Ecto neural progenitor cell (in vitro differentiated cells): ENCODE results near the gene CBFA2T3.

Experiments used
- DNase-seq: peaks from one replicate; pipeline ENCODE4 v3.0.0-alpha.2; 2018; ENCODE audit warnings: low spot score

Gene CBFA2T3

DNA sequence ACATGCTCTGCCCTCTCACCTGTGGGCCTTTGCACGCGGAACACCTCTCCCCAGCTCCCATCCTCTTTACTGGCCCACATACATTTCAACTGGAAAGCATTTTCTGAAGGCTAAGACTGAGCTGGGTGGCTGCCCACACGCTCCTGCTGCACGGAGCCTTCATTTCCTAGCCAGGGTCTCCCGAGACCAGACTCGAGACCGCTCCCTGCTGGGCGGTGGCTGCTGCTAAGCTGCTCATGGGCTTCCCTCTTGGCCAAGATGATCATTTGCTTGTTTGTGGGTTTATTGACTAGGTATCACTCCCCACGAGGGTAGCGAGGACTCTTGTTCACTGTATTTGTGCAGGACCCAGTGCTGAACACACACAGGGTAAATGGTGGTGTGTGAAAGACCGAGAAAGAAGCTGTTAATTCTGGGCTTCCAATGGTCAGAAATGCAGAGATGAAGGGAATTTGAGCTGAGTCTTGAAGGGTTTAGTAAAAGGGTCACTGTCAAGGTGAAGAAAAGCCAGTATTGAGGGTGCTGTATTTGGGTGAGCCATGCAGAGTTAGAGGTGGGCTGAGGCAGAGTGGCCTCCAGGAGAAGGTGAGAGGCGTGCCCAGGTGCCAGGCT, 119.2 kb downstream of the CBFA2T3 start:
- peak; percentile 75 for DNase-seq

DNA sequence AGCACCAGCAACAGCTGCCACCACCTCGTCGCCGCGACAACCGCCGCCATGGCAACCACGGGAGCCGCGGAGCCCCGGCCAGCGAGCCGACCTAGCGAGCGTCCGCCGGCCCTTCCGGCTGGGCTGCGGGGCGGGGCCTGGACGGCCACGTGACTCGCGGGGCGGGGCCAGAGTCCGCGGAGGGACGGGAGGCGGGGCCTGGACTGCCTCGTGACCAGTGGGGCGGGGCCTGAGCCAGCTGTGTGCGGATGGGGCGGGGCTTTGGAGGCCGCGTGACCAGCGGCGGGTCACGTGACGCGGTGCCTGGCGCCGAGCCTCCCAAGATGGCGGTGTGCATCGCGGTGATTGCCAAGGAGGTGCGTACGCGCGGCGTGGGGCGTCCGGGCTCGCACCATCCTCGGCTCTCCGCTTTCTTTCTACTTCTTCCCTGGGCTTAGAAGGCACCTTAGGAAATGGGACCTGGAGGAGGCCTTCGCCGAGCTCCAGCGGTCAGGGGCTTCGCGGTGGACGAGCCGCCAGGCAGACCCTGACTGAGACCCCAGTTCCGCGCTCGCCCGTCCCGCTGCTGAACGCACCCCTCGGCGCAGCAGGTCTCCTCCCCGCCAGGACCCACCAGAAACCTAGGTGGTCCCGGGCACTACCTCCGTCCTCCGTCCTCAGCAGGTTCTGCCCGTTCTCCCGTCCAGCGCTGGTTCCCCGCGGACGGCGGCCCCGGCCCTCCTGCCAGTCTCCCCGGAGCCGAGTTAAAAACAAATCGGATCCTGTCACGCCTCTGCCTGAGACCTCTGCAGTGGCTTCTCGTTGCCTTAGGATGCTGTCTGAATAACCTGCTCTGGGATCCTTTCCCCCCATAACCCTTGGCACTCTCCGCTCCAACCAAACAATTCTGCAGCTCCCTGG, 119.9 kb downstream of the CBFA2T3 start, which contains the start of the genes GALNS and TRAPPC2L:
GALNS (minus strand) TSS at position 120 of the 900 bp plus-strand sequence; CDS start at position 50, 70 bp downstream.
TRAPPC2L (plus strand) TSS at position 300 of the 900 bp plus-strand sequence; CDS start at position 324, 24 bp downstream.
- peak; percentile 100 for DNase-seq

DNA sequence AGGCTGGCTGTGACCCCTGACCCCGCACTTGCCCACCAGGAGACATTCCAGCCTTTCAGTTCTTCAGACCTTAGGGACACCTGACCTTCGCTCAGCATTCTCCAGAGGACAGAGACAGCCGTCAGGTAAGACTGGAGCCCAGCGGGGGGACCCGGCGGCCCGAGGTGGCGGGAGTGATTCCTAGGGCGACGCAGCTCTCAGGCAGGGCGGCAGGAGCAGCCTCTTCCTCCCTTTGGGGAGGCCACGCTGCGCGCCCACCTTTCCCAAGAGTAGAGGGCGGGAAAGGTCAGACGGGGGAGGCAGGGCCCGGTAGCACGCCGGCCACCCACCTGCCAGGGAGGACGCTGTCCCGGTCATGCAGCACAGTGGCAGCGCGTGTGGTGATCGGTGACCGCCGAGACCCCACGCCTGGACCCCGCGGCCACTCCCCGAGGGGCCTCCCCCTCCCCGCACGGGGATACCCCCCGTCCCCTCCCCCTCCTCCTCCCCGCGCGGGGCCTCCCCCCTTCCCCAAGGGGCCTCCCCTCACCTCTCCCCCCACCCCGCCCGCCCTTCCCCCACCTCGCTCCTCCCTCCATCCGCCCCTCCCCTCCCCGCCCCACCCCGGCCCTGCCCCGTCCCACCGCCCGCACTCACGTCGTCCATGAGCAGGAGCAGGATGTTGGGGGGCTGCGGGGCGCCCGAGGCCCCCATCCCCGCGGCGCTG, 120.7 kb downstream of the CBFA2T3 start:
- peak; percentile 75 for DNase-seq

DNA sequence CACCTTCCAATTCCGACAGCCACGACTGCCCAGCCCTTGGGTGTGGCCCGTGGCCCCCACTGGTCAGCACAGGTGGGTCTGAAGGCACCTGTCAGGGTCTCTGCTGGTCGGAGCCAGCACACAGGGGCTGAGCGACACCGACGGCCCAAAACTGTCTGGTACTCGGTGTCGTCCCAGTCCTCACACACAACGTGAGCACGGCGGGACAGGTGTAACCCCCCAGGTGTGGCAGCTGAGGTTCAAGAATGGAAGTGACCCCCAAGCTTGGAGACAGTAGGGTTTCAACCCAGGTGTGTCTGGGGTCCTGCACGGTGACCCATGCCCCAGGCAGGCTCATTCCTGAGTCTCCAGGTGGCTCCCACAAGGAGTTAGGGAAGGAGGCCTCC, 121.3 kb downstream of the CBFA2T3 start:
- no peak for DNase-seq

DNA sequence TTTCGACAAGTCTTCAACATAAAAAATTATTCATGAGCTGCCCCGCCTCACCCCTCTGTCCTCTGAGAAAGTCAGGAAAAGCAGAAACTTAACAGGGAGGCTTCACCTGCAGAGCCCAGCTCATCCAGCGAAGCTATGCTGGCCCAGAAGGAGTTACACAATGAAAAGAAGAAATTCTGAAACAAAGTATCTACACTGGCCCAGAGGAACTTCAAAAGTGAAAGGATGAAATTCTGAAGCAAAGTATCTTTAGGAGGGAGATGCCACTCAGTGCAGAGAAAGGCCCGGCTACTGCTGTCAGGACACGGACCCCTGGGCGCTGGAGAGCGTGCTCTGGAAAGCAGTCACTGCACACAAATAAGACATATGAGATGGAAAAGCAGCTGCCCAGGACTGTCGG, 121.8 kb downstream of the CBFA2T3 start:
- no peak for DNase-seq

DNA sequence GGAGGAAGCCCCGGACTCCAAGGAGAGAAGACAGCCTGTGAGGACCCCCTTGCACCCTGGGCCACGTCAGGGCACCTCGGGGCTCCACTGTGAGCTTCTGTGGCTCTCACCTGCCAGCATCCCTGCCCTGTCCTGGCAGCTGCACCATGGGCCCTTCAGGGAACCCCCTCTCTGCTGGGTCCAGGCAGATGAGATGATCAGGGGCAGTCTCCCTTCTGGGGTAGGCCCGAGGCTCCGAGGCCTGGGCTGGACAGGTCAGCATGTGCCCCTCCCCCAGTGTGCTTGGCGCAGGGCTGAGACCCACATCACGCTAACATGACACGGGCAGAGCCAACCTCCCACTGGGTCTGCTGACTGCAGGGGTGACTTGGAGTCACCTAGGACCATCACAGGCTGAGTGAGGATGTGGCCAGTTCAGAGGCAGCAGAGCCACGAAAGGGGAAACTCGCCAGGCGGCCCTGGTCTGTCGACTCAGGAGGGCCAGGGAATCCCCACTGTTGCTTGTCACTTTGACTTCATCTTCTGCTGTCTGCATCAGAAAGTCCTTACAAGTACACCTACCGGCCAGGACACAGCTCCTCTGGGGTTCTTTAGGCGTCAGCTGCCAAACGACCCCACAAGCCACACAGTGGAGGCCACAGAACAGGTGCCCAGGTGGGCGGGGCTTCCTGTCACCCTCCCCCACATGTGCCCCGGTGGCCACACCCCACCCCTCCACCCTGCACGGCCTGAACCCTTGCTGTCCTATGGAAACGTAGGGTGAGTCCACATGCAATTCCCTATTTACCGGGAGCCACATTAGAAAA, 122.5 kb downstream of the CBFA2T3 start:
- DNase-seq = no peak

DNA sequence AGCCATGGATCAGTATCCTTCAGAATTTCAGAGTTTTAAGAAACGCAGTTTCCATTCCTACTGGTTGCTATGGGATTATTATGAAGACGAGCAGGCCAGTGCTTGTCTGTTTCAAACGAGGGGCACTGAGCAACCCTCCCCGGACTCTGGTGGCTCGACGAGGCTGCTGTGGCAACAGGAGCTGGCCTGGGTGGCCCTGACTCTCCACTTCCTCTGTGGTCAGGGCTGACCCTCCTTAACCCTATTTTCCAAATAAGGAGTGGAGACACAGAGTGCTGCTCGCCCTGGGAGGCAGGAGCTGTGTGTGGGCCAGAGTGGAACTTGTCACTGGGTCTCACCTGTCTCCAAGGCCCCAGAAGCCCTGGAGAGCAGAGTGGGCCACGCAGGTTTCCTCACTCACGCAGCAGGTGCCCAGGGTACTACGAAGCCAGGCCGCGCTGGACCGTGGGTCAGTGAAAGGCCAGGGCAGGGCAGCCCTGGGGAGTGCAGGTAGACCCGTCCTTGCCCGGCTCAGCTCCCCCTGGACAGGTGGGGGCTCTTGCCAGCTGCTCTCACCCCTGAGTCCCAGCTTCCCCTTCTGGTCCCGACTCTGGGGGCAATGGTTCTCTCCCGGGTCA, 123.6 kb downstream of the CBFA2T3 start:
- no peak for DNase-seq

DNA sequence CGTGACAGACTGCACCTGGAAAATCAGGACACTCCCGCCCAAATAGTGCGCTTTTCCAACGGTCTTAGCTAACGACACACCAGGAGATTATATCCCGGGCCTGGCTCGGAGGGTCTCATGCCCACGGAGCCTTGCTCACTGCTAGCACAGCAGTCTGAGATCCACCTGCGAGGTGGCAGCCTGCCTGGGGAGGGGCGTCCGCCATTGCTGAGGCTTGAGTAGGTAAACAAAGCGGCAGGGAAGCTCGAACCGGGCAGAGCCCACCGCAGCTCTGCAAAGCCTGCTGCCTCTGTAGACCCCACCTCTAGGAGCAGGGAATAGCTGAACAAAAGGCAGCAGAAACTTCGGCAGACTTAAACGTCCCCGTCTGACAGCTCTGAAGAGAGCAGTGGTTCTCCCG, 125.4 kb downstream of the CBFA2T3 start:
- DNase-seq = no peak

DNA sequence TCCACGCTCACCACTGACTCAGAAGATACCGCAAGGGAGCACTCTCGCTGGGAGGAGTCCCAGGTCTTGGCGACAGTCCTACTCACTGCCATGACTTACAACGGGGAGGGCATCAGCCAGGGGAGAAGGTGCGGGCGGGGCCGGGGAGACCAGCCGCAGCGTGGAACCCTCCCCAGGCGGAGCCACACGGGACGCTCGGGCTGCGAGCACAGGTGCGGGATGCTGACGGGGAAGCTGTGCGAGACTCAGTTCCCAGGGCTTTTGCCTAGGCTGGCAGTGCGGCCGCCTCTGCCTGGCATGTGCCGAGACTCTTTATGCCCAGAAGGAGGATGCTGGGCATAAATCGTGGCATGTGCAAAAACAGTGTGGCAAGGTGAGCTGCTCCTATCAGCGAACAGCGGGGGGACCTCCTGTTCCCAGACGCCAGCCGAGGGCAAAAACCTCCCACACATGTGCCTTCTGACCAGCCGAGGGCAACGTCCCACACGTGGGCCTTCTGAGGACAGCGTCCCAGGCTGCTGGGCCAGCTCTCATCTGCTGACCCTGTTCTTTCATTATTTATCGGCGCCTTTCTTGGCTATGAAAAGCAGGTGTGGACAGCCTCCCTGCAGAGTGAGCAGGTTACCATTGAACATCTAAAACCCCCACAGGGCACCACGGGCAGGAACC, 126.3 kb downstream of the CBFA2T3 start:
- DNase-seq = no peak

DNA sequence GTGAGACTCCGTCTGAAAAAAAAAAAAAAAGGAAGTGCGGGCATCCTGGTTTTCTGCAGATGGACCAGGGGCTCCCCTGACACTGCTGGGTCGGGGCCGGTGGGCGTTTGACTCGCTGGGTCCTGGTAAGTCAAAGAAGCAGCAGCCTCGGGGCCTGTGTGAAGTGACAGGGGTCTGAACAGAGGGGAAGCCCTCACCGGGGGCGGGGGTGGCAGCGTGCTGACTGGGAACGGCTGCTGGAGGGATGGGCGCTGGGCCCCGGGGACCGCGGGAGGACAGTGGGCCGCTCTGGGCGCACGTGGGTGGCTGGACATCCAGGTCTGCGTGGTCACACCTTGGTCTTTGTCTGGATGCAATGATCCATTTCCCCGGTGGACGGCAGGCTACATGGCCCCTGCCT, 128.4 kb downstream of the CBFA2T3 start:
- DNase-seq = no peak

DNA sequence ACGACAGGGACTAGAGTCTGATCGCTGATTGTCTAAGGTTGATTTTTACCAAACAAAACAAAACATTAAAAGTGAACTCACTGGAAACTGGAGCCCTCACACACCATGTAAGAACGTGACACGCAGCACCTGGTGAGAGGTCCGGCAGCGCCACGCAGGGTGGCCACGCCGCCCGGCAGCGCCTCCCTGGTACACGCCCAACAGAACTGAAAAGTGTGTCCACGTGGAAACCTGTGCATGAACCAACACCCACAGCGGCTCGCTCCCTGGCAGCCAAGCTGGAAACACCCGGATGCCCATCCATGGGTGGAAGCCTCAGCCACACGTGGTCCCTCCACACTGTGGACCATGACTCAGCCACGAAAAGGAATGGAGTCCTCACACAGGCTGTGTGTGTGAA, 129.4 kb downstream of the CBFA2T3 start:
- no peak for DNase-seq

DNA sequence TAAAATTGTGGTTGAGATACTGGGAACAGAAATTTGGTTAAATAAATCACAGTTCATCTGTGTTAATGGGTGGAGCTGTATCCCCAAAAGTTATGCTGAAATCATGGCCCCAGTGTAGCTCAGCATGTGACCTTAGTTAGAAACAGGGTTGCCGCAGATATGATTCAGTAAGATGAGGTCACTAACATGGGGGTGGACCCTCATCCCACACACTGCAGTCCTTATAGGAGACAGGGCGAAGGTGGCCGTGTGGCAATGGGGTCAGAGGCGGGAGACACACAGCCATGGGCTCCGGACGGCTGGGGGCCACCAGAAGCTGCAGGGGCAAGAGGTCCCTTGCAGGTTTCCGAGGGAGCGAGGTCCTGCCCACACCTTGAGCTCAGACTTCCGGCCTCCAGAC, 130.9 kb downstream of the CBFA2T3 start:
- DNase-seq = no peak

DNA sequence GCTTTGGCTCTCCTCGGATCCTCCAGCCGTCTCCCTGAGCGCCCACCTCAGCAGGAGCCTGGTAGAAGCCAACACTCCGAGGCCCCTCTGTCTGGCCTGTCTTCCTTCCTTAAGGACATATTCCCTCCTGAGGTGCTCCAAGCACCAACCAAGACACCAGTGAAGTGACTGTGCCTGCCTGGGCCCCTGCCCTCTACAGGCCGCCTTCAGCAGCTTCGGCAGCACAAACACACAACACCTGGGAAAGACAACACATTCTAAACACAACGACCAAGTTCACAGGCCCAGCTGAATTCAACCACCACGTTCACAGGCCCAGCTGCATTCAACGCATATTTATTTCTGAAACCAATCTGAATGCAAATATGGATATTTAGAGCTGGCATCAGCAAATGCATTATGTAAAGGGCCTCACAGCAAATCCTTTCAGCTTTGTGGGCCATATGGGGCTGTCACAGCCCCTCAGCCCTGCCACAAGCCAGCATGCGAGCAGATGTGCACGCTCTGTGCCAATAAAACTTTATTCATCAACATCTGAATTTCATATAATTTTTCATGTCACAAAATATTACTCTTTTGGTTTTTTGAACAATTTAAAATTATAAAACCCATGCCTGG, 132.5 kb downstream of the CBFA2T3 start:
- no peak for DNase-seq

DNA sequence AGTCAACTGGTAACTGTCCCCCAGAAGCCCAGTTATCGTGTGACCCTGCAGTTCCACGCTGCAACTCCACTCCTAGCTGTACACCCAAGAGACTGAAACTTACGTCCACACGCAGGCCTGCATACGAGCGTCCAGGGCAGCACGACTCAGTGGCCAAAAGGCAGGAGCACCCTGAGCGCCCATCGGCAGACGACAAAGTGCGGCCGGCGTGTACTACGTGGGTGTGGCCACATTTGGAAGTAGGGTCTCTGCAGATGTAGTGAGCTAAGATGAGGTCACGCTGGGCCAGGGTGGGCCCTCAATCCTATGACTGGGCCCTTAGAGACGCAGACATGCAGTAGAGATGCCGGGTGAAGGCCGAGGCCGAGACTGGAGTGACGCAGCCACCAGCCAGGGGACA, 133.8 kb downstream of the CBFA2T3 start:
- no peak for DNase-seq

DNA sequence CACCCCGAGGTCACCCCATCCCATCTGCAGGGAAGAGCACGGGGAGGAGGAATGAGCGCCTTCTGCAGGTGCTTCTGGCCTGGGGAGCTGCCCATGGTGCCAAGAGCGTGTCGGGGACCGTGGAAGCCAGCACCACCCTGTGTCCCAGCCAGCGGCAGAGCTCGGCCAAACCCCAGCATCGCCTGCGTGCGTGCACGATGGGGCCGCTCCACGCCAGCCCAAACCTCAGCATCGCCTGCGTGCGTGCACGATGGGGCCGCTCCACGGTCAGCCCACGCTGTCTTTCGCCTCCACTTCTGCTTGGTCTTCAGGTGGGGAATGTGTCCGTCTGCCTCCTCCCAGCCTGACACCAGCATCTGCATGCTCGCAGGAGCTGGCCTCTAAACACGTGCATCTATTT, 134.2 kb downstream of the CBFA2T3 start:
- DNase-seq = no peak

DNA sequence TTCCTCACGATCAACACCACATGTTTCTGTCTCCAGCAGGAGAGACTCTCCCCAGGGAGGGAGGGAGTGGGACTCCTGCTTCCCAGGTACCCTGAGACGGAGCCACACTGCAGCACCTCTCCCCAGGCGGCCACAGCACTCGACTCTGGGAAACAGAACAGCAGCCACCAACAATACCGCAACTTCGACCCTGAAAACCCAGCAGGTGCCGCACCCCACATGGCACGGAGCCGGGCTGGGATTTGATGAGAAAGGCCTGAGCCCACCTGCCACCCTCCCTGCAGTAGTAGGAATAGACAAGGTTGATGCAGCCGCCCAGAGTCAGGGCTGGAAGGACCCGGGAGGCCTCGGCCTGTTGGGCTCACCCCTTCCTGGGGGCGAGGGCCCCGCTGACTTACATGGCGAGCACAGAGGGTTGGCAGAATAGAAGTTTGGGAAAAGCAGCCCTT, 134.7 kb downstream of the CBFA2T3 start:
- no peak for DNase-seq

DNA sequence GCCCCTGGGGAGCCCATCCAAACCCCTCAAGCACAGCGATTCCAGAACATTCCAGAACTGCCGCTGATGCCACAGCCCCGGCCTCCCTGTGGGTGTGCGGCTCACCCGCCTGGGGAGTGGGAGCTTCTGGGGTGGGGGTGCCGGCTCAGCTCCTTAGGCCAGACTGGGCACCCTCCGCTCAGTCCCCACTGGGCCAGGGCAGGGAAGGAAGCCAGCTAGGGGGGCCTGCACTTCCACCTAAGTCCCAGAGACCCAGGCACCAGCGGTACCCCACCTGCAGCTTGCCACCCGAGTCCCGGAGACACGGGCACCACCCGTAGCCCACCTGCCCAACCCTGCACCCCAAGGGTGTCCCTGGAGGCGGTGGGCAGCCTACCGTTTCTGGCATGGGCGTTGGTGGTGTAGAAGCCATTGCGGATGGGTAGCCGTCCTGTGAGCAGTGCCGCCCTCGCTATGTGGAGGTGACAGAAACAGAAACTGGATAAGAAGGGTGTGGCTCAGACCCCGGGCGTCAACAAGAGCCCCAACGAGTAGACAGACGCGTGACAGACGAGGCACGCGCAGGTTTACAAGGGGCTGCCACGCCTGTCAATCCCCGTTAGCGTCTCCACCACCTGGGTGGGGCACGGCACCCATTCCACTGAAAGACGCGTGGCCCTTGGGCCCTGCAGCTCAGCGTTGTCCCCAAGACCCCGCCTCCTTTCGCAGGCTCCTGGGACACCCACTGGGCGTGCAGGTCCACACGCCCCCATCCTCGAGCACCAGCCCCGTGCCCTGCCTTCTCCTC, 135.3 kb downstream of the CBFA2T3 start:
- DNase-seq = no peak

DNA sequence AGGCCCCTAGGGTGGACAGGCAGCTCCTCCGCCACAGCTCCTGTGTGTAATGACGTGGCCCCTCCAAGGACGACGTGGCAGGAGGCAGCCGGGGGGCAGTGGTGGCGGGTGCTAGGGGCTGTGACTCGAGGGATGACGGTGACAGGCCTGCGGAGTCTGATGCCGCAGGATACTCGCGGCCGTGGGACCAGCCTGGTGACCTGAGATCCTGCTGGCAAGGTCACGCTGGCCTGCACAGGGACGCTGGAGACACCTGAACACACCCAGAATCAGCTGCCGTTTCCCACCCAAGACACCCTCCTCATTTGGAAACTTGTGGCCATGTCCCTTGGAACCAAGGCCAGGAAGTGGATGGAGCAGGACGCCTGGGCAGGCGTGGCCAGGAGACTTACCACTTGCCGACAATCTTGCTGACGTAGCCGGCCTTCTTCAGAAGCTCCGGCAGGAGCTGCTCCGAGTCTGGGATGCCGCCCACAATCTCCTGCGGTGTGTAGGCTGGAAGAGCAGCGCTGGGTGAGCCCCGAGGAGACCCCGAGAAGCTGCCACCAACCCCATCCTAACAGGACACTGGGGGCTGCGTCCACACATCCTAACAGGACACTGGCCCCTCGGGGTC, 136.3 kb downstream of the CBFA2T3 start:
- no peak for DNase-seq
